ENCODE measurements around the gene TMOD3.

GRCh38 chr15:51907136-51907862, 77.8 kb downstream of the TMOD3 start:
- TF ChIP-seq RAD21 (IDR thresholded peaks at IDR 0.05 in 1 of 2, conservative IDR thresholded peaks at IDR 0.05 in 1 of 2; ENCODE audit: low read depth in 2 of 2, low read length in 2 of 2) (peak; percentile 23 to 42; a peak in 3 of 4 replicates), CTCF (IDR thresholded peaks at IDR 0.05; ENCODE audit: control extremely low read depth in 1 of 3, insufficient read depth in 1 of 3, low read depth in 1 of 3, low read length in 3 of 3) (peak; percentile 16 to 57 (median 48)), POLR2A (IDR thresholded peaks at IDR 0.05; ENCODE audit: control extremely low read depth in 1 of 2, low read depth in 2 of 2, low read length in 2 of 2) (no peak), MAX (IDR thresholded peaks at IDR 0.05) (no peak), ATF2 (IDR thresholded peaks at IDR 0.05; ENCODE audit: low read length) (no peak), TEAD4 (IDR thresholded peaks at IDR 0.05; ENCODE audit: low read depth, low read length) (no peak), PHF8 (conservative IDR thresholded peaks at IDR 0.05; ENCODE audit: low read depth, low read length) (no peak)
